Loucy (cell line): ENCODE results near the gene SERGEF.

Experiments
- H2AFZ ChIP-seq: fragments of 200-600 bp; sonication (generic); 2 replicates; pipeline ENCODE4 v1.6.0; 2016; ENCODE audit warnings: antibody characterized with exemption, mild to moderate bottlenecking, low read length, moderate library complexity
- H3F3A ChIP-seq: fragments of 200-600 bp; 2 replicates; pipeline ENCODE4 v1.6.0; 2016; ENCODE audit warnings: antibody characterized with exemption, low read depth, mild to moderate bottlenecking
- H3K27me3 ChIP-seq: fragments of 200-600 bp; sonication (generic); 2 replicates; pipeline ENCODE4 v1.6.1; 2014; ENCODE audit warnings: low read length, mild to moderate bottlenecking; ENCODE audit not compliant: insufficient read depth, poor library complexity, severe bottlenecking
- H3K36me3 ChIP-seq: fragments of 200-600 bp; sonication (generic); 2 replicates; pipeline ENCODE4 v1.6.1; 2016; ENCODE audit warnings: low read length; ENCODE audit not compliant: insufficient read depth
- H3K4me1 ChIP-seq: fragments of 200-600 bp; sonication (generic); 2 replicates; pipeline ENCODE4 v1.5.1; 2014; ENCODE audit warnings: low read length, mild to moderate bottlenecking; ENCODE audit not compliant: insufficient read depth, poor library complexity, severe bottlenecking
- H3K4me2 ChIP-seq: fragments of 200-600 bp; sonication (generic); 2 replicates; pipeline ENCODE4 v1.6.0; 2014; ENCODE audit warnings: antibody characterized with exemption, low read length, low read depth, mild to moderate bottlenecking; ENCODE audit not compliant: poor library complexity, severe bottlenecking
- H3K4me3 ChIP-seq: fragments of 200-600 bp; sonication (generic); 2 replicates; pipeline ENCODE4 v1.5.1; 2014; ENCODE audit warnings: low read length, mild to moderate bottlenecking, mixed read lengths; ENCODE audit not compliant: poor library complexity, severe bottlenecking
- H3K79me2 ChIP-seq: fragments of 200-600 bp; sonication (generic); 2 replicates; pipeline ENCODE4 v1.6.1; 2014; ENCODE audit warnings: low read length; ENCODE audit not compliant: insufficient read depth
- H3K9ac ChIP-seq: fragments of 200-600 bp; sonication (generic); 2 replicates; pipeline ENCODE4 v1.6.0; 2014; ENCODE audit warnings: mild to moderate bottlenecking, low read depth, low read length, moderate library complexity; ENCODE audit not compliant: poor library complexity, severe bottlenecking
- H3K9me2 ChIP-seq: fragments of 200-600 bp; sonication (generic); replicated peaks from 2 replicates; pipeline ENCODE4 v1.6.1; 2016; ENCODE audit warnings: low read depth, low read length, mixed read lengths
- H3K9me3 ChIP-seq: fragments of 200-600 bp; sonication (generic); 2 replicates; pipeline ENCODE4 v1.6.1; 2014; ENCODE audit warnings: mild to moderate bottlenecking, antibody characterized with exemption, low read length, low read depth; ENCODE audit not compliant: insufficient read depth
- H4K20me1 ChIP-seq: fragments of 200-600 bp; sonication (generic); 2 replicates; pipeline ENCODE4 v1.6.0; 2014; ENCODE audit warnings: antibody characterized with exemption, low read length, mild to moderate bottlenecking; ENCODE audit not compliant: insufficient read depth, poor library complexity, severe bottlenecking
- EZH2phosphoT487 ChIP-seq: fragments of 200-600 bp; IDR thresholded peaks from 2 replicates; pipeline ENCODE4 v1.6.1; 2018; ENCODE audit warnings: antibody characterized with exemption, mild to moderate bottlenecking, moderate library complexity, borderline replicate concordance
- TF ChIP-seq, protein P1 (sequence below): fragments of 200-600 bp; sonication (generic); conservative IDR thresholded peaks from 2 replicates; pipeline ENCODE4 v1.5.1; 2014; ENCODE audit warnings: mild to moderate bottlenecking, antibody characterized with exemption, low read length

The SERGEF gene

GRCh38 chr11:17816232-17816931, 196.5 kb downstream of the SERGEF start:
- H3K9ac ChIP-seq, result no peak overlapping the region
- no peaks in the 10 kb centered on the region for H3K27me3 ChIP-seq
- no peak overlapping the region for H2AFZ ChIP-seq
- no peaks in the 10 kb centered on the region for H3F3A ChIP-seq
- H3K9me2 ChIP-seq, result no peaks in the 10 kb centered on the region
- H4K20me1 ChIP-seq, result no peaks in the 10 kb centered on the region
- H3K79me2 ChIP-seq, result no peaks in the 10 kb centered on the region
- H3K4me3 ChIP-seq, result no peak overlapping the region
- no peaks in the 10 kb centered on the region for H3K36me3 ChIP-seq
- no peak for TF ChIP-seq EZH2phosphoT487
- TF ChIP-seq, protein P1, sequence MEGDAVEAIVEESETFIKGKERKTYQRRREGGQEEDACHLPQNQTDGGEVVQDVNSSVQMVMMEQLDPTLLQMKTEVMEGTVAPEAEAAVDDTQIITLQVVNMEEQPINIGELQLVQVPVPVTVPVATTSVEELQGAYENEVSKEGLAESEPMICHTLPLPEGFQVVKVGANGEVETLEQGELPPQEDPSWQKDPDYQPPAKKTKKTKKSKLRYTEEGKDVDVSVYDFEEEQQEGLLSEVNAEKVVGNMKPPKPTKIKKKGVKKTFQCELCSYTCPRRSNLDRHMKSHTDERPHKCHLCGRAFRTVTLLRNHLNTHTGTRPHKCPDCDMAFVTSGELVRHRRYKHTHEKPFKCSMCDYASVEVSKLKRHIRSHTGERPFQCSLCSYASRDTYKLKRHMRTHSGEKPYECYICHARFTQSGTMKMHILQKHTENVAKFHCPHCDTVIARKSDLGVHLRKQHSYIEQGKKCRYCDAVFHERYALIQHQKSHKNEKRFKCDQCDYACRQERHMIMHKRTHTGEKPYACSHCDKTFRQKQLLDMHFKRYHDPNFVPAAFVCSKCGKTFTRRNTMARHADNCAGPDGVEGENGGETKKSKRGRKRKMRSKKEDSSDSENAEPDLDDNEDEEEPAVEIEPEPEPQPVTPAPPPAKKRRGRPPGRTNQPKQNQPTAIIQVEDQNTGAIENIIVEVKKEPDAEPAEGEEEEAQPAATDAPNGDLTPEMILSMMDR, result no peak
- no peak overlapping the region for H3K4me2 ChIP-seq
- no peaks in the 10 kb centered on the region for H3K9me3 ChIP-seq
- H3K4me1 ChIP-seq, result no peaks in the 10 kb centered on the region

DNA sequence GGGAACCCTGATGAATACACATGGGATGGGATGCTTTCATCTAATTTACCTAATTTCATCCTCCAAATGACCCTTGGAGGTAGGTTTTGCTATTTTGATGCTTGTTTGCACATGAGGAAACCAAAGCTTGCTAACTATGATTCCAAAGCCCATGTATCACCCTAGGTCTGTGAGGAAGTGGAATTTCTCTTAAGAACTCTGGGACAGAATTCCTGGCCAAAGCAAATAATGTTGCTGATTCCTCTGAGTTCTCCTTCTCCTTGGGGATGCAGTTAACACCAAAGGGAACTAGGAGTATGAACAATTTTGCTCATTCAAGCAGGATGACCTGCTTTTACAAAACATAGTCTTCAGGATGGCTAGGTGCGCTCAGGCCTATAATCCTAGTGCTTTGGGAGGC, 198.3 kb downstream of the SERGEF start:
- Histone ChIP-seq H4K20me1 (no peaks in the 10 kb centered on the region), H2AFZ (no peak overlapping the region), H3K4me2 (no peak overlapping the region), H3K27me3 (no peaks in the 10 kb centered on the region), H3K9me3 (no peaks in the 10 kb centered on the region), H3K36me3 (no peaks in the 10 kb centered on the region), H3K79me2 (no peaks in the 10 kb centered on the region), H3K9me2 (no peaks in the 10 kb centered on the region), H3F3A (no peaks in the 10 kb centered on the region), H3K9ac (no peak overlapping the region), H3K4me3 (no peak overlapping the region), H3K4me1 (no peaks in the 10 kb centered on the region)
- no peak for TF ChIP-seq EZH2phosphoT487
- TF ChIP-seq, protein P1, result no peak

DNA sequence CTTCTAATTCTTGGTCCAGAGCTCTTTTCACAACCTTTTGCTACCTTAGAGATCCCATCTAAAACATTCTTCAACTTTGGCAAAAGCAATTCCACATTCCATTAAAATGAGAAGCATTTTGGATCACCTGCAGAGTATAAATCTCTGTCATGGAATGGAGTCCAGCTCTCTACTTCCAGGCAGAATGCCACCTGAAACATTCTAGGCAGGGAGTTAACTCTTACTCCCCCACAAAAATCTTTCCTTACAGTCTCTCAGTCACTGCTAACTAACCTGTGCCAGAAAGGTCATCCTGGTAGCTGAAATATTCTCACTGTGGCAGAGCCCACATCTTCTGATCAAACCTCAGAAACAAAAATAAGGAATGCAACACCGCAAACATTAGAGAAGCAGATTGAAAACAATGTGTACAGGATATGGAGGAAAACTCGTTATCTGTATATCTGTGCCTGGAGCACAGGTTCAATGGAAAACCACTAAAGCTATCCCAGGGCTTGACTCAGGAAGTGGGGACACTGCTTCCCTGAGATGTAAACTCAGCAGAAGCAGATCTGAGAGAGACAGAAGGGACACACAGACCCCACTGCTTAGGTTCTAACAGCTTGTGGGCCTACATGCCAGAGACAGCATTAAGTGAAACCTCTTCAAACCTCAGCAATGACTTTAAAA, 199.3 kb downstream of the SERGEF start:
- Histone ChIP-seq H2AFZ (no peak overlapping the region), H3K4me2 (no peak overlapping the region), H3K4me1 (no peaks in the 10 kb centered on the region), H3K9me2 (no peaks in the 10 kb centered on the region), H3K36me3 (no peaks in the 10 kb centered on the region), H3F3A (no peaks in the 10 kb centered on the region), H3K4me3 (no peak overlapping the region), H3K27me3 (no peaks in the 10 kb centered on the region), H4K20me1 (no peaks in the 10 kb centered on the region), H3K9me3 (no peaks in the 10 kb centered on the region), H3K9ac (no peak overlapping the region), H3K79me2 (no peaks in the 10 kb centered on the region)
- TF ChIP-seq, protein P1, result no peak
- no peak for TF ChIP-seq EZH2phosphoT487
